HG03342 (cell line): Measurements from ENCODE around the gene LIN28B.
"Not testable (repeated sequence)": the region's sequence is repeated elsewhere in the genome, so short reads cannot be mapped to it uniquely, and the experiment has no call there.

ENCODE experiments used
- ATAC-seq: cut with Tn5 transposase; IDR thresholded peaks from one replicate; pipeline ENCODE4 v1.9.1; 2021; ENCODE audit warnings: mild to moderate bottlenecking, moderate library complexity; ENCODE audit not compliant: unreplicated experiment

Gene LIN28B

GRCh38 chr6:104955927-104956730 lies 778 bp upstream of the LIN28B start:
- ATAC-seq = no peak

- no peak for ATAC-seq
Observed at GRCh38 chr6:104957301-104958177, 632 bp downstream of the LIN28B start.

GRCh38 chr6:104958178-104959025 lies 1.5 kb downstream of the LIN28B start:
- ATAC-seq = no peak

- ATAC-seq = no peak
Observed at GRCh38 chr6:104959026-104959858, 2.3 kb downstream of the LIN28B start.

- ATAC-seq = no peak
Observed at GRCh38 chr6:104969108-104969507, 12.2 kb downstream of the LIN28B start.

- no peak for ATAC-seq
Observed at GRCh38 chr6:104969785-104970581, 13.1 kb downstream of the LIN28B start.

- ATAC-seq = no peak
Observed at GRCh38 chr6:104973404-104973803, 16.5 kb downstream of the LIN28B start.

GRCh38 chr6:104983296-104983695 lies 26.4 kb downstream of the LIN28B start:
- ATAC-seq = no peak

GRCh38 chr6:104983776-104984175 lies 26.9 kb downstream of the LIN28B start:
- ATAC-seq = no peak

GRCh38 chr6:104984831-104985230 lies 27.9 kb downstream of the LIN28B start:
- ATAC-seq = no peak

- not testable (repeated sequence) for ATAC-seq
Observed at GRCh38 chr6:104985875-104986274, 29.0 kb downstream of the LIN28B start.

- no peak for ATAC-seq
Observed at GRCh38 chr6:104986625-104987024, 29.7 kb downstream of the LIN28B start.

- no peak for ATAC-seq
Observed at GRCh38 chr6:104987218-104987617, 30.3 kb downstream of the LIN28B start.

GRCh38 chr6:104990085-104990484 lies 33.2 kb downstream of the LIN28B start:
- no peak for ATAC-seq

- ATAC-seq = not testable (repeated sequence)
Observed at GRCh38 chr6:104991062-104991461, 34.2 kb downstream of the LIN28B start.

- ATAC-seq = not testable (repeated sequence)
Observed at GRCh38 chr6:104993576-104993975, 36.7 kb downstream of the LIN28B start.

GRCh38 chr6:104995989-104996617 lies 39.2 kb downstream of the LIN28B start:
- no peak for ATAC-seq

- ATAC-seq = no peak
Observed at GRCh38 chr6:105001063-105001462, 44.2 kb downstream of the LIN28B start.

- ATAC-seq = no peak
Observed at GRCh38 chr6:105001906-105002305, 45.0 kb downstream of the LIN28B start.
